OCI-M2 (cell line): ENCODE measurements around the gene ANKRD22.
"Not testable (repeated sequence)": the region's sequence is repeated elsewhere in the genome, so short reads cannot be mapped to it uniquely, and the experiment has no call there.

Experiments used
- DNase-seq: peaks from one replicate; lab custom pipeline; 2025; ENCODE audit not compliant: unreplicated experiment; lab: John Stamatoyannopoulos, UW

Gene ANKRD22

DNA sequence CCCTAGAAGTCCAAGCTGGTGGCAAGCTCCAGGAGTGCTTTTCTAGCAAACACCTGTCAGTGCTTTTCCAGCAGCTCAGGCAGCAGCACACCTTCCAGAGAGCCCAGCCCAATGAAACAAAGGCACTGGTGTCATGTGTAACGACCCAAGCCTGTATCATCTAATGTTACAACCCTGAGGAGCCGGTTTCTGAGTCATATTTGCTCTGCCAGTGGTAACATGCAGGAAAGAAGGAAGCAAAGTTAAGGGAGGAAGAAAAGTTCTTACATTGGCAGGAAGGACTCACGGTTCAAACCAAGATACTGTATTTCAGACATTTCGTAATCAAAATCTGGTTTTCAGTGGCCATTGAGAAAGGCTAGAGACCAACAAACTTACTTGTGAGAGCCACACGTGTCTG lies at the start of gene ANKRD22:
Gene ANKRD22, minus strand, starts transcription at position 139 of the 400 bp plus-strand sequence. CDS start 237 bp downstream, outside the sequence.
- no peak for DNase-seq

- DNase-seq: no peak
These were observed 48.2 kb upstream of the ANKRD22 start for GRCh38 chr10:88899886-88900285.

- DNase-seq: no peak
These were observed 47.1 kb upstream of the ANKRD22 start for GRCh38 chr10:88898727-88899126.

DNA sequence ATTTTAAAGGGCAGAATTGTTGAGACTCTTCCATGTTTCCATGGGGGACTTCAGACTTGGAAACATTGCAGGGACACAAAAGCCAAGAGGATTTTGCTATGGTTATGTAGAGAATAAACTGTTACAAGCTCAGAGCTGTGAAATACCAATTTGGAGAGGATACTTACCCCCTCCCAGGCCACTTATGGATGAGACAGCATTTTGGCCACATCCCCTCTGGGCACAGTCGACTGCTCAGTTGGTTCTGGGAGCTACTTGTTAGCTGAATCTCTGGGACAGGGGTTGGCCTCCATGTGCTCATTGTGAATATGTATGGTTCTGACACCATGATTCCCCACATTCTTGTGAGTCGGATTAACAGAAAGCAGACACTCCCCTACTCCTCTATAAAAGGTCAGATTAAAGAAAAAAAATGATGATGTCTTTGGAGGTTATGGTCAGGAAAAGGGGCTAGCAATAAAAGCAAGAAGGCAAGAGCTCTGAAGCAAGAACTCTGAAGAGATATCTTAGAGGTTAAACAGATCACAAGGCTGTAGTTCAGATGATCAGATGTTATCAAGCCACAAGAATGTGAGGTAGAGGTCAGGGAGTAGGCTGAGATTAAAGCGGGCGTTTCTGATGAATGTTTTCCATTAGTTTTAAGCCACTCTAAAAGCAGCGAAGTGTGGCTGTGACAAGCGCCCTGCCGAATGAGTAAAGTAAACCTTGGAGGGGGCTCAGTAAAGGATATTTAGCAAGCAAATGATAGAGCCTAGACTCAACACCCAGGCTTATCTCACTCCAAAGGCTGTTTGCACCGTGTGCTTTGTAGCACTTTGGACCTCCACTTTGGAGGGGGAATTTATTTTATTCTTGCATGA lies 45.6 kb upstream of the ANKRD22 start:
- DNase-seq: no peak

DNA sequence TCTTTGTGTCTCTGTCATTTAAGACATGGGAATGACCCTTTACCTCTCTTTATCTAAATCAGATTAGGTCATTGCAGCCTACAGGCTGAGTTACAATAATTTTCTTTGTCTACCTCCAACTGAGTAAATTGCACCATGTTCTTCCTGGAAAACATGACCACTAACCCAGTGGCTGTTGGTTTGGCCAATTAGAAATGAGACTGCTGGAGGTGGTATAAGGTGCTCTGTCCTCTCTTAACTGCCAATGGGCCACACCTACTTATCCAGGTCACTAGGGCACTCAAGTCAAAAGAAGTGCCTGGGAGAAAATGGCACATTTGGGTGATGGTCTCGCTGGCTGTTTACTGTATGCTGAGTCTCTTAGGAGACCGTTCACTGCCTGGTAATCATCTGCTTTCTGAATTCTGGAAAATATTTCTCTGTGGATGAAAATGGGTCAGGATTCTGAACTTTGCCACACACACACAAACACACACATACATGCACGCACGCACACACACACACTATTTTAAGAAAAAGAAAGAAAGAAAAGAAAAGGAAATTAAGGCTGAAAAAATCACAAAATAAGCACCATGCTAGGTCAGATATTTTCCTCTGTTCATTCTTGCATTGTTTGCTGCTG lies 44.8 kb upstream of the ANKRD22 start:
- no peak for DNase-seq

GRCh38 chr10:88895250-88895649 lies 43.6 kb upstream of the ANKRD22 start:
- no peak for DNase-seq

GRCh38 chr10:88893611-88894010 lies 42.0 kb upstream of the ANKRD22 start:
- DNase-seq: no peak

GRCh38 chr10:88892222-88892967 lies 40.8 kb upstream of the ANKRD22 start:
- DNase-seq: no peak

DNA sequence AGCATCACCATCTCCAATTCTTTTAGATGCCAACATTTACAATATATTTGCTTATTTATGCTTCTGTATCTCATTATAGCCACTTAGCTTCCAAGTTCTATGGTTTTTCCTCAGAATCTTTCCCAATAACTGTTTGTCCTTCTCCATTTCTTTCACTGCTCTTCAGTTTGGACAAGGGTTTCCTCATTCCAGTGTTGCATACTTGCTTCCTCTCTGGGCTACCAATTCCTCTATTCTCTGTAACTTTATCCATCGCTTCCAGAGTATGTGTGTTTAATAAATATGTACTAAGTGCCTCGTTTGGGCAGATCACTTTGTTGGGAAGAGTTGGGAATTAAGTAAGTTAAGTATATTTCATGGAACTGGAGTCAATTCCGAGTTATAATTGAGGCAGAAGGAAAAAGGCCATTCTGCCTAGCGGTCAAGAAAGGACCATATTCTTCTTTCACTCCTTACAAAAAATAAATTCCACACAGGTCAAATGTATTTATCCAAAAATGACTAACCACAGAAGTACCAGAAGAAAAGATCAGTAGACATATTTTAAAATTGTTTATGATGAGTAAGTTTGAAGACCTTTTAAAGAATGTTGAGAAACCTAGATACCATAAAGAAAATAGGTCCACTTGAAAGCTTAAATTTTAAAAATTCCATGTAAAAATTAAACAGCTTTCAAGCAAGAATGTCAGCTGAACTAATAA lies 39.2 kb upstream of the ANKRD22 start:
- DNase-seq: no peak

GRCh38 chr10:88889559-88890337 lies 38.1 kb upstream of the ANKRD22 start:
- DNase-seq: no peak

GRCh38 chr10:88888810-88889445 lies 37.3 kb upstream of the ANKRD22 start:
- no peak for DNase-seq

DNA sequence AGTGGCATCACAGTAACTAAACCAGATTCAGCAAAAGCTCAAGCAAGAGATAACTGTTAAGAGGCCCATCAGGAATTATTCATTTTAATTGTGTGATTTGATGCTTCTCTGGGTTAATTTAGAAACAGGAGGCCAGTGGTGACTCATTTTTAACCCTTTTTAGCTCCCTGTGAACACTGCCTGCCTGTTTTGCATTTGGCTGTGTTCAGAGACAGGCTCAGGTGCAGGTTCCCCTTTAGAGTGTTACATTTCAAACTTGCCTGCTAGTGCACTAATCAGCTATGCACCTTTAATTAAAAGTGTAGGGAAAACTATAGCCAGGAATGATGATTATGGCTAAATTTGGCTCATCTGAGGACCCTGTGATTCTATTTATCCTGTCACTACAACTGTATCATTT lies 34.9 kb upstream of the ANKRD22 start:
- DNase-seq: no peak

DNA sequence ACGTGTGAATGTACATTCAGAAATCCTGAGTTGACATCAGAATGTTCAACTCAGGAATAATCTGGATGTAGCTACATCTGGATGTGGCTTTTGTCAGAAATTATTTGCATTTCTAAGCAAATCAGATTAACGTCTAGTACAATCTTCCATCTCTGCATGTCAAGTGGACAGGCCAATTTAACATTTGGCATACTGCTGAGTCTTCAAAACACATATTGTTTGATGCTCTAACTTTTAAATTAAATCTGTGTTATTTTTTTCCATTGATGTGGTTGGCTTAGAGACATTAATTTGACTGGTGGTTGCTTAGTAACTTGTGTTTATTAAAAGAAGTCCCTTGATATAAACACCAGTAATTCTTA lies 31.8 kb upstream of the ANKRD22 start:
- no peak for DNase-seq

GRCh38 chr10:88882646-88883447 lies 31.2 kb upstream of the ANKRD22 start:
- DNase-seq: not testable (repeated sequence)

DNA sequence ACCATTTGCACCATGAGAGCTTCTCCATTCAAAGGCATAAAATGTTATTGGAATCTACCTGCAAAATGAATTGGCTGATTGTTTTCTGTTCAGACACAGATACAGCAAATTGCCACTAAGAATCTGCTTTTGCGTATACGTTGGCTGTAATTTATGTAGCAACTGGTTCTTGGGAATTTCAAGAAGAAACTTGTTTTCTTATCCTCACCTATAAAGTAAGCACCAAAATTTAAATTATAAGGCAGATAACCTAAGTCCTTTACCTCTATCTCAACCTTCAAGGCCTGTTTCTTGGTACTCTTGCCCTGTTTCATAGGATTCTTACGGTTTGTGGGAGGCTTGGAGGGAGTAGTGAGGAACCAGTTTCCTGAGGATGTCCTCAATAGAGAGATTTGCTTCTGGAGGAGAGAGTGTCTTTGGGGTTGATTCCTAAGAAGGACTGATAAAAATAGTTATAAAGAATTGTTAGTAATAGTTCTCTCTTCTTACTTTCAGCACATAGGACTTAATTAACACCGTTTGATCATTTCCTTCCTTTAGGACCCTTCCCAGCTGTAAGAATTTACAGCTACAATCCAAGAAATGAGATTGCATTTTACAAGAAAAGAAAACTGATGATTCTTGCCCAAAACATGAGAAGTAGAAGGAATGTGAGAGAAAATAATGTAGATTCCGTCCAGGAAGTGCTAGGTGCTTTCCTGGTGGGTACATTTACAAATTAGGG lies 30.4 kb upstream of the ANKRD22 start:
- DNase-seq: no peak

GRCh38 chr10:88881320-88881719 lies 29.7 kb upstream of the ANKRD22 start:
- DNase-seq: no peak

DNA sequence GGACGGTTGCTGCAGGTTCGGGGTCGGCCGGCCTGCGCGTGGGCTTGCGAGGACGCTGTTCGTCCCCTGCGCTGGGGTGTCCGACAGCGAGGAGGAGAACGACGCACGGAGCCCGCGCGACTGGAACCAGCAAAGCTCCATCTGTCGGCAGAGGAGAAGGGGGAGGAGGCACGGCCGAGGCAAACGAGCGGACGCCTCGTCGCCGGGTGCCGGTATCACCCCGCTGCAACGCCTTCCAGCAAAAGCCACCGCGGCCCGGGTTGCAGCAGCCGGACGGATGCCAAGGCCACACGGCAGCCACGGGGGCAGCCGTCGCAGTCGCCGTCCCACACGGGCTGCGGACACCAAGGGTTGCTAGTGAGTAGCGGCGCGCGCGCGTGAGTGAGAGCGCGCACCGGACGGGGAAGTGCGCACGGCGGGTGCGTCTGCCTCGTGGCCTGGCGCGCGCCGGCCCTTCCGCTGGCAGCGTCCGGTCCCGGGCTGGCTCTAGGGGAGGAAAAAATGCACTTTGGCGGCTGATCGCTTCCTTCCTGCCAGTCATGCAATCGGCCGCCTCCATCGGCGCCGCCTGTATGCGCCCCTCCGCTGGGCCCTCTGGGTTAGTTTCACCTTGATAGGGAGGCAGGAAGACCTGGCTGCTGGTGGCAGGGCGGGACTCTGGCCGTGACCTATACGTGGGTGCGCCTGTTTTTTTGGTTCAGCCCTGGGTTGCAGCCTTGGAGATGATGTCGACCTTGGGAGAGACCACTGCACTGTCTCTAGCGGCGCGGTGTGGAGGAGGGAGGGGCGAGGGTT lies 28.8 kb upstream of the ANKRD22 start:
- no peak for DNase-seq
